ENCODE data around the gene PRM1. TPM values are rescaled to one million over a fixed set of nuclear protein-coding genes. Genes with fewer than 3 reads are reported as not detected.
"Not testable (repeated sequence)": the region's sequence is repeated elsewhere in the genome, so short reads cannot be mapped to it uniquely, and the experiment has no call there.

PRM1 gene
- total RNA-seq, 1 experiment from 2014 or later = not detected

GRCh38 chr16:11301645-11302501 lies 20.7 kb upstream of the PRM1 start:
- in situ Hi-C loops (cut with HindIII; ENCODE audit: low pct_unique_long_range_greater_than_20kb, low sequenced_read_pairs) = no loop called here
- DNase-seq (ENCODE audit: low read depth, low spot score) = no peak

GRCh38 chr16:11300560-11300892 lies 19.4 kb upstream of the PRM1 start:
- no peak for DNase-seq (ENCODE audit: low read depth, low spot score)
- in situ Hi-C loops (cut with HindIII; ENCODE audit: low pct_unique_long_range_greater_than_20kb, low sequenced_read_pairs) = no loop called here

GRCh38 chr16:11299865-11300559 lies 18.9 kb upstream of the PRM1 start:
- in situ Hi-C loops (cut with HindIII; ENCODE audit: low pct_unique_long_range_greater_than_20kb, low sequenced_read_pairs) = no loop called here

GRCh38 chr16:11298950-11299547 lies 17.9 kb upstream of the PRM1 start:
- in situ Hi-C loops (cut with HindIII; ENCODE audit: low pct_unique_long_range_greater_than_20kb, low sequenced_read_pairs); DNase-seq (ENCODE audit: low read depth, low spot score): not testable (repeated sequence)

More at GRCh38 chr16:11299865-11300559, 18.9 kb upstream of the PRM1 start:
- no peak for DNase-seq (ENCODE audit: low read depth, low spot score)

GRCh38 chr16:11298143-11298900 lies 17.2 kb upstream of the PRM1 start:
- in situ Hi-C loops (cut with HindIII; ENCODE audit: low pct_unique_long_range_greater_than_20kb, low sequenced_read_pairs) = no loop called here

GRCh38 chr16:11297492-11298142 lies 16.5 kb upstream of the PRM1 start:
- peak; percentile 63 for DNase-seq (ENCODE audit: low read depth, low spot score)
- in situ Hi-C loops (cut with HindIII; ENCODE audit: low pct_unique_long_range_greater_than_20kb, low sequenced_read_pairs) = no loop called here

More at GRCh38 chr16:11298143-11298900, 17.2 kb upstream of the PRM1 start:
- DNase-seq (ENCODE audit: low read depth, low spot score) = no peak

- in situ Hi-C loops (cut with HindIII; ENCODE audit: low pct_unique_long_range_greater_than_20kb, low sequenced_read_pairs) = no loop called here
- DNase-seq (ENCODE audit: low read depth, low spot score) = no peak
These were observed 15.8 kb upstream of the PRM1 start for GRCh38 chr16:11296706-11297491.

- DNase-seq (ENCODE audit: low read depth, low spot score) = no peak
- in situ Hi-C loops (cut with HindIII; ENCODE audit: low pct_unique_long_range_greater_than_20kb, low sequenced_read_pairs) = no loop called here
These were observed 15.2 kb upstream of the PRM1 start for GRCh38 chr16:11296351-11296705.

GRCh38 chr16:11295672-11296071 lies 14.5 kb upstream of the PRM1 start:
- DNase-seq (ENCODE audit: low read depth, low spot score) = no peak
- in situ Hi-C loops (cut with HindIII; ENCODE audit: low pct_unique_long_range_greater_than_20kb, low sequenced_read_pairs) = no loop called here

GRCh38 chr16:11292076-11292748 lies 11.1 kb upstream of the PRM1 start:
- in situ Hi-C loops (cut with HindIII; ENCODE audit: low pct_unique_long_range_greater_than_20kb, low sequenced_read_pairs) = no loop called here
- no peak for DNase-seq (ENCODE audit: low read depth, low spot score)

- DNase-seq (ENCODE audit: low read depth, low spot score) = no peak
- in situ Hi-C loops (cut with HindIII; ENCODE audit: low pct_unique_long_range_greater_than_20kb, low sequenced_read_pairs) = no loop called here
These were observed 10.1 kb upstream of the PRM1 start for GRCh38 chr16:11291091-11291703.

- DNase-seq (ENCODE audit: low read depth, low spot score) = no peak
- in situ Hi-C loops (cut with HindIII; ENCODE audit: low pct_unique_long_range_greater_than_20kb, low sequenced_read_pairs) = no loop called here
These were observed 9.2 kb upstream of the PRM1 start for GRCh38 chr16:11290102-11290893.

- DNase-seq (ENCODE audit: low read depth, low spot score); in situ Hi-C loops (cut with HindIII; ENCODE audit: low pct_unique_long_range_greater_than_20kb, low sequenced_read_pairs): not testable (repeated sequence)
These were observed 8.6 kb upstream of the PRM1 start for GRCh38 chr16:11289696-11290095.

GRCh38 chr16:11289202-11289601 lies 8.1 kb upstream of the PRM1 start:
- in situ Hi-C loops (cut with HindIII; ENCODE audit: low pct_unique_long_range_greater_than_20kb, low sequenced_read_pairs) = no loop called here

GRCh38 chr16:11285842-11286241 lies 4.7 kb upstream of the PRM1 start:
- in situ Hi-C loops (cut with HindIII; ENCODE audit: low pct_unique_long_range_greater_than_20kb, low sequenced_read_pairs) = no loop called here
- DNase-seq (ENCODE audit: low read depth, low spot score) = no peak

More at GRCh38 chr16:11289202-11289601, 8.1 kb upstream of the PRM1 start:
- no peak for DNase-seq (ENCODE audit: low read depth, low spot score)
